Pancreas (tissue), 10 donors: ENCODE measurements around the gene MCC. TPM values are rescaled to one million over a fixed set of nuclear protein-coding genes. Genes with fewer than 3 reads are reported as not detected.
A peak's percentile ranks its signal among the peaks of the same experiment; 100 is the strongest.

Experiments used
- ATAC-seq, 4 donors: fragments of 200-7000 bp; cut with Tn5 transposase; one replicate each; pipeline versions ENCODE4 v1.8.0 to v1.9.1; 2020; ENCODE audit warnings: mild to moderate bottlenecking in 4 of 4, moderate library complexity in 4 of 4
- DNase-seq, 6 donors: peaks; one replicate each; pipeline ENCODE4 v3.0.0-alpha.2; 2020
- FAIRE-seq: peaks from 2 replicates; lab custom pipeline; 2012; peaks lifted over from hg19 to GRCh38; lab: Jason Lieb, UNC
- H3K27ac ChIP-seq, 4 donors: fragments of 200-600 bp; sonication (generic); 1 replicate in 3 of 4; 2 replicates in 1 of 4; pipeline versions ENCODE4 v1.5.0 to v1.8.0; 2020
- H3K27me3 ChIP-seq, 4 donors: fragments of 200-600 bp; one replicate each; pipeline ENCODE4 v1.8.0; 2021
- H3K36me3 ChIP-seq, 3 donors: fragments of 200-600 bp; sonication (generic) in 1 of 3; one replicate each; pipeline versions ENCODE4 v1.5.0 to v1.8.0; 2020 to 2021
- H3K4me1 ChIP-seq, 3 donors: fragments of 200-600 bp; one replicate each; pipeline ENCODE4 v1.8.0; 2021
- H3K4me3 ChIP-seq, 4 donors: fragments of 200-600 bp; sonication (generic) in 2 of 4; one replicate each; pipeline versions ENCODE4 v1.5.0 to v1.8.0; 2020 to 2021
- H3K9me3 ChIP-seq, 4 donors: fragments of 200-600 bp; one replicate each; pipeline ENCODE4 v1.8.0; 2021
- CTCF ChIP-seq, 4 donors: fragments of 200-600 bp; sonication (generic) in 3 of 4; IDR thresholded peaks; one replicate each; pipeline versions ENCODE4 v1.5.0 to v1.8.0; 2021; ENCODE audit warnings: antibody characterized with exemption in 4 of 4
- WGBS, 2 donors: extraction: QIAGEN DNeasy Blood & Tissue Kit; methylation state at CpG; one replicate each; pipeline ENCODE4 v1.1.7; 2013; 5-methylcytosine and 5-hydroxymethylcytosine counted together
- intact Hi-C, 3 donors: fragments of 100-400 bp; cut with DNase I; formaldehyde crosslinking; loops; one replicate each; pipeline versions ENCODE4 v1.11.1 to v1.14.2; 2022
- polyA plus RNA-seq, 2 donors: library from polyadenylated mRNA; stranded (reverse); fragments of 200-250 nt; gene quantifications; one replicate each; pipeline ENCODE4 v1.2.3, GENCODE V29; 2013
- total RNA-seq, 6 donors: library from RNA; stranded (reverse); fragmentation: NEBNext Ultra II Directional in 4 of 6; extraction: Animal tissue kit (Norgen Biotek cat#: 25700) in 4 of 6; gene quantifications; one replicate each; pipeline versions ENCODE4 v1.2.1 to v1.2.4, GENCODE V29; 2021 to 2023
- donor health status: healthy with polysubstance abuse.
- donor health status: DM: no; HTN: no; CAD: no; lungs with moderate emphysema.
- donor health status: DM: no; HTN: no; CAD: no.
- donor health status: control.
- donor health status: control.
- donor health status: Bipolar disorder and iron deficiency.
- donor health status: DM: yes; HTN: yes; CAD: no.
- donor health status: DM: no; HTN: no; CAD: no.
- donor health status: DM: no; HTN: no; CAD: no.
- donor health status: DM: yes; HTN: yes; CAD: no.

Gene MCC
- total and polyA plus RNA-seq, 8 donors, result 1.3 to 8.3 (median 4.0) TPM

- Histone ChIP-seq H3K36me3 (no peaks in the 10 kb centered on the region), H3K27ac (no peak overlapping the region), H3K27me3 (no peaks in the 10 kb centered on the region), H3K4me1 (peaks cover 0 to 13% (median 0%) of the 10 kb centered on the region in 3 donors), H3K4me3 (no peak overlapping the region), H3K9me3 (no peaks in the 10 kb centered on the region)
- DNase-seq (no peak), FAIRE-seq (no peak), ATAC-seq (no peak)
- WGBS, 2 donors, result 96 to 98% methylated on average over 4 of the region's 4 CpGs
- no peak for TF ChIP-seq CTCF (IDR thresholded peaks at IDR 0.05)
- intact Hi-C loops, result no loop called here
These were observed 30.6 kb upstream of the MCC start for GRCh38 chr5:113518884-113519283.

- no peak for FAIRE-seq
- intact Hi-C loops, result no loop called here
These were observed 26.0 kb upstream of the MCC start for GRCh38 chr5:113514289-113514635.

GRCh38 chr5:113513384-113514288 lies 25.4 kb upstream of the MCC start, which contains the start of gene YTHDC2:
Gene YTHDC2, plus strand, starts transcription at chr5:113513694. Its CDS starts 202 bp downstream, at chr5:113513896.
- FAIRE-seq (peak; percentile 17), DNase-seq (peak; percentile 74 to 92 (median 88)), ATAC-seq (peak; percentile 95 to 99 (median 98))
- no peaks in the 10 kb centered on the region for H3K36me3 ChIP-seq
- H3K4me3 ChIP-seq, result peak within 1 kb of the TSS; percentile 49 to 93 (median 80)
- 0 to 1% methylated on average over 72 of the region's 72 CpGs for WGBS, 2 donors
- intact Hi-C loops, result no loop called here
- H3K27me3 ChIP-seq, result no peaks in the 10 kb centered on the region
- H3K4me1 ChIP-seq, result peaks cover 0 to 8% (median 0%) of the 10 kb centered on the region in 3 donors
- no peaks in the 10 kb centered on the region for H3K9me3 ChIP-seq
- H3K27ac ChIP-seq, result peak within 1 kb of the TSS; percentile 73 to 89 (median 87)
- no peak for TF ChIP-seq CTCF (IDR thresholded peaks at IDR 0.05)

More at GRCh38 chr5:113514289-113514635, 26.0 kb upstream of the MCC start:
- Histone ChIP-seq H3K9me3 (no peaks in the 10 kb centered on the region), H3K4me3 (peak overlapping the region; percentile 49 to 93 (median 80)), H3K27me3 (no peaks in the 10 kb centered on the region), H3K4me1 (peaks cover 0 to 8% (median 0%) of the 10 kb centered on the region in 3 donors), H3K27ac (peak overlapping the region; percentile 73 to 89 (median 87)), H3K36me3 (no peaks in the 10 kb centered on the region)
- TF ChIP-seq CTCF (IDR thresholded peaks at IDR 0.05), result no peak
- DNase-seq (no peak), ATAC-seq (no peak)
- 5% methylated on average over 9 of the region's 9 CpGs for WGBS, 2 donors

- ATAC-seq, result no peak
- Histone ChIP-seq H3K9me3 (no peaks in the 10 kb centered on the region), H3K27ac (no peak overlapping the region), H3K4me1 (peaks cover 0 to 8% (median 0%) of the 10 kb centered on the region in 3 donors), H3K27me3 (no peaks in the 10 kb centered on the region), H3K4me3 (no peak overlapping the region), H3K36me3 (no peaks in the 10 kb centered on the region)
- DNase-seq, result no peak
- intact Hi-C loops, result no loop called here
- no peak for FAIRE-seq
- WGBS, 2 donors, result 84 to 92% methylated on average over 3 of the region's 3 CpGs
- no peak for TF ChIP-seq CTCF (IDR thresholded peaks at IDR 0.05)
These were observed 24.1 kb upstream of the MCC start for GRCh38 chr5:113512341-113512740.
